Activated T-helper 2 cell treated with anti-CD3 and anti-CD28 coated beads, Interferon-gamma antibody, Interleukin-2, Interleukin-4, amounts not matched to agents 10 μg/mL and 5 μg/mL and 100 μg/mL, durations not matched to agents 14 hours and 24 hours and 36 hours (primary cell): Measurements from ENCODE around the gene FIGNL2. TPM values are rescaled to one million over a fixed set of nuclear protein-coding genes. Genes with fewer than 3 reads are reported as not detected.
"Not testable (repeated sequence)": the region's sequence is repeated elsewhere in the genome, so short reads cannot be mapped to it uniquely, and the experiment has no call there.

Experiments
- DNase-seq: peaks from one replicate; pipeline ENCODE4 v3.0.0; 2021; ENCODE audit warnings: low spot score
- H3K27ac Mint-ChIP-seq: one replicate; pipeline ENCODE4 v1.8.0; 2021; ENCODE audit warnings: mixed read lengths
- H3K27me3 Mint-ChIP-seq: one replicate; pipeline ENCODE4 v1.8.0; 2021; ENCODE audit warnings: low read depth, mixed read lengths
- H3K36me3 Mint-ChIP-seq: one replicate; pipeline ENCODE4 v1.8.0; 2021; ENCODE audit warnings: low read depth, mixed read lengths
- H3K4me1 Mint-ChIP-seq: one replicate; pipeline ENCODE4 v1.8.0; 2021; ENCODE audit warnings: low read depth, mixed read lengths
- H3K4me3 Mint-ChIP-seq: one replicate; pipeline ENCODE4 v1.8.0; 2021; ENCODE audit warnings: low read depth, mild to moderate bottlenecking, moderate library complexity, mixed read lengths
- H3K9me3 Mint-ChIP-seq: one replicate; pipeline ENCODE4 v1.8.0; 2021; ENCODE audit warnings: mixed read lengths
- intact Hi-C: fragments of 100-400 bp; cut with micrococcal nuclease; formaldehyde crosslinking; loops from one replicate; pipeline ENCODE4 v1.15.1; 2023
- total RNA-seq: library from RNA; stranded (reverse); gene quantifications from 2 replicates; pipeline ENCODE4 v1.2.3, GENCODE V29; 2022

FIGNL2 gene
- total RNA-seq, 1 donor from 2014 or later = 0.30 TPM

DNA sequence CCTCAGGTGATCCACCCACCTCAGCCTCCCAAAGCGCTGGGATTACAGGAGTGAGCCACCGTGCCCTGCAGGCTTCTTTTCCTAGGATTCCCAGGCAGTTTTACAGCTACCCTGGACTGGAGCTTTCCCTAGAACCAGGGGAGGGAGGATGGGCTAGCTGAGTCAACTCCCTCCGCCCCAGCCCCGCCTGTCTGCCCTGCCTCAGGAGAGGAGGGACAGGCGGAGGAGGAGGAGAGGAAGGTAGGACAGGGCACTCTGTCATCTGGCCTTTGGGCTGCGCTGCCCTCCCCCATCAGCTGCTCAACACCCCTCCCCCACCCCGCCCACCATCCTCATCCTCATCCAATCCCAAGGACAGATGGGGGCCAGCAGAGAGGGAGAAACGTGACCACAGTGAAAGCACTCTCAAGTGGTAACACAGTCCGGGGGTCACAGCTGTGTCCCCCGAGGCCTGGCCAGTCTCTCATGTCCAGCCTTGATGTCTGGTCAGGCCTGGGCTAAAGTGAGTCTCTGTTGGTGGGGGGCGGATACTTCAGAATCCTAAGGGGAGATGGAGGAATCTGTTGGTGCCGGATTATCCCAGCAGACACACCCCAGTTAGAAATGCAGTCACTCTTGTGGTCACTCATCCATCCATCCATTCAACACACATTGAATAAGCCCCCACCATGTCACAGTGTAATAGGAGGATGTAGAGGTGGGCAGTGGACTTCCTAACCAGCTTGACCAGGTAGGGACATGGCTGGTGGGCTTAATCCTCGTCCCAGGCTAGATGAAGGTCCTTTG, 12.3 kb downstream of the FIGNL2 start:
- H3K36me3 Mint-ChIP-seq = no peaks in the 10 kb centered on the region
- peaks cover 30% of the 10 kb centered on the region for H3K27me3 Mint-ChIP-seq
- H3K27ac Mint-ChIP-seq = no peak overlapping the region
- DNase-seq = no peak
- intact Hi-C loops = no loop called here
- no peaks in the 10 kb centered on the region for H3K9me3 Mint-ChIP-seq
- peaks cover 10% of the 10 kb centered on the region for H3K4me1 Mint-ChIP-seq
- no peak overlapping the region for H3K4me3 Mint-ChIP-seq

DNA sequence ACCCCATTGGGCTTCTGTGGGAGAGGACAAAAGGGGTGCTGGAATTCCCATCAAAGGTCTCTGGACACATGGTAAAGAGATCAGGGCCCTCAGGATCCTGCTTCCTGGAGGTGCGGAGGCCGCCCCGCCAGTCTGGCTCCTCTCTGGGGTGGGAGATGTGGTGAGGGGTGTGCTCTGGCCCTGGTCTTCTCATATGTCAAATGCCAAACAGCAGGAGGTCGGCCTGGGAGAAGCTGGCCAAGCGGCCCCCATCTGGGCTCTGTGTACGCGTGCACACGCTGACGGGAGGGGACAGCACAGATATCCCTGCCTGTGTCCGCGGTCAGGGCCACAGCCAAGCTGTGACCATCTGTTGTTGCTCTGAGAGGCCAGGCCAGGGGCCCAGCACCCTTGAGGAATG, 14.1 kb downstream of the FIGNL2 start:
- Mint-ChIP-seq H3K27me3 (peaks cover 34% of the 10 kb centered on the region), H3K4me3 (no peak overlapping the region), H3K9me3 (no peaks in the 10 kb centered on the region), H3K4me1 (peaks cover 10% of the 10 kb centered on the region), H3K36me3 (no peaks in the 10 kb centered on the region), H3K27ac (no peak overlapping the region)
- DNase-seq = no peak
- intact Hi-C loops = no loop called here

DNA sequence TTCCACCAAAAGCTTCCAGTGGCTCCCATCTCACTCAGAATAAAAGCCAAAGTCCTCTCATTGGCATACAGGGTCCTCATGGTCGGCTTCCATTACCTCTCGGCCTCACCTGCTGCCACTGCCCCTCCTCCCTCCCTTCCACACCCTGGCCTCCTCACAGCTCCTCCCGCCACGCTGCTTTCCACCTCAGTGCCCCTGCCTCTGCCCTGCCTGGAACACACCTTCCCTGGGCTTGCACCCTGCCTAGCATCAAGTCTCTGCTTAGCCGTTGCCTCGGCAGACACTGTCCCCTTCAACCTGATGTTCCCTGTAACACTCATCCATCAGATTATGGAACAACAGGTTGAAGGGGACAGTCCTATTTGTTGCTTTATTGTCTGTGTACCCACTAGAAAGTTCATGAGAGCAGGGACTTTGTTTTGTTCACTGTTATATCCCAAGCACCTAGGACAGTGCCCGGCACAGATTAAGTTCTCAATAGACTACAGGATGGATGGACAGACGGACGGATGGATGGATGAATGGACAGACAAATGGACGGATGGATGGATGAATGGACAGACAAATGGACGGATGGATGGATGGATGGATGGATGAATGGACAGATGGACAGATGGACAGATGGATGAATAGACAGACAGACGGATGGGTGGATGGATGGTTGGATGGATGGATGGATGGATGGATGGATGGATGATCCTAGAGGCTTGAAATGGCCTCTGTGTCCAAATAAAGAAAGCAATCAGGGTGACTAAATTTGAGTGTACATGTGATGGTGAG, 14.9 kb downstream of the FIGNL2 start:
- H3K4me1 Mint-ChIP-seq = peaks cover 12% of the 10 kb centered on the region
- no peaks in the 10 kb centered on the region for H3K36me3 Mint-ChIP-seq
- no peaks in the 10 kb centered on the region for H3K9me3 Mint-ChIP-seq
- H3K4me3 Mint-ChIP-seq = no peak overlapping the region
- DNase-seq = no peak
- peaks cover 30% of the 10 kb centered on the region for H3K27me3 Mint-ChIP-seq
- no peak overlapping the region for H3K27ac Mint-ChIP-seq
- intact Hi-C loops = no loop called here

DNA sequence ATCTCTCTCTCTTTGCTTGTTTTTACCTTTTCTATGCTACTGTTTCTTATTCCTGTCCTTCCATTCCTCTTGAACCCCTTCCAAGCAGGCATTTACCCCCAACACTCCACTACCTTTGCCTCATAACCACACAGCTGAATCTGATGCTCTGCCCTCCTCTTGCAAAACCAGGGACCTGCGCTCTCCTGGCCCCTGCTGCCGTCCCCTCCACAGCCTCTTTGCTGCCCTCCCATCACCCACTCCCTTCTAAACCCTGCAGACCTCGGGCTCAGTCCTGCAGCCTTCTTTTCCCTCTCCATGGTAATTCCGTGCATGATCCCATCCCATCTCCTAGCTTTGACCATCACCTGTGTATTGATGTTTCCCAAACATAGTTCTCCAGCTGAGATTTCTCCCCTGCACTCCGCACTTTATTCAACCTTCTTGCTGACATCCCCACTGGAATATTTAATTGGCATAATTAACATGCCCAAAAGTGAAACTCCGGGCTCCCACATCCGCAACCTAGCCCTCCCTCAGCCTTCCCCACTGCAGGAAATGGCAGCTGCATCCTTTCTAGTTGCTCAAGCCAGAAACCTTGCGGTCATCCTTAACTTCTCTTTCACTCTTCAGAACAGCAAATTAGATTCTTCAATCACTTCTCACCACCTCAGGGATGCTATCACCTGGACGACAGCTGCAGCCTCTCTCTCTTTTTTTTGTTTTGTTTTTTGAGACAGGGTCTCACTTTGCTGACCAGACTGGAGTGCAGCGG, 16.0 kb downstream of the FIGNL2 start:
- Mint-ChIP-seq H3K4me1 (peaks cover 23% of the 10 kb centered on the region), H3K27me3 (peaks cover 30% of the 10 kb centered on the region), H3K4me3 (no peak overlapping the region)

DNA sequence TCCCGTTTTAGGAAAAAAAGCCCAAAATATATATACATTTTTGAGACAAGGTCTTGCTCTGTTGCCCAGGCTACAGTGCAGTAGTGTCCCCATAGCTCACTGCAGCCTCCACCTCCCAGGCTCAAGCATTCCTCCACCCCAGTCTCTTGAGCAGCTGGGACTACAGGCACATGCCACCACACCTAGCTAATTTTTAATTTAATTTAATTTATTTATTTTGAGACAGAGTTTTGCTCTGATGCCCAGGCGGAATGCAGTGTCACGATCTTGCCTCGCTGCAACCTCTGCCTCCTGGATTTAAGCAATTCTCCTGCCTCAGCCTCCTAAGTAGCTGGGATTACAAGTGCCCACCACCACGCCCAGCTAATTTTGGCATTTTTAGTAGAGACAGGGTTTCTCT, 16.7 kb downstream of the FIGNL2 start:
- H3K27me3 Mint-ChIP-seq = peaks cover 30% of the 10 kb centered on the region
- H3K4me3 Mint-ChIP-seq, H3K27ac Mint-ChIP-seq, intact Hi-C loops, H3K36me3 Mint-ChIP-seq, DNase-seq, H3K9me3 Mint-ChIP-seq: not testable (repeated sequence)
- H3K4me1 Mint-ChIP-seq = peaks cover 26% of the 10 kb centered on the region

More for the DNA sequence above, 16.0 kb downstream of the FIGNL2 start:
- Mint-ChIP-seq H3K36me3 (no peaks in the 10 kb centered on the region), H3K27ac (no peak overlapping the region), H3K9me3 (no peaks in the 10 kb centered on the region)
- intact Hi-C loops = no loop called here
- no peak for DNase-seq

DNA sequence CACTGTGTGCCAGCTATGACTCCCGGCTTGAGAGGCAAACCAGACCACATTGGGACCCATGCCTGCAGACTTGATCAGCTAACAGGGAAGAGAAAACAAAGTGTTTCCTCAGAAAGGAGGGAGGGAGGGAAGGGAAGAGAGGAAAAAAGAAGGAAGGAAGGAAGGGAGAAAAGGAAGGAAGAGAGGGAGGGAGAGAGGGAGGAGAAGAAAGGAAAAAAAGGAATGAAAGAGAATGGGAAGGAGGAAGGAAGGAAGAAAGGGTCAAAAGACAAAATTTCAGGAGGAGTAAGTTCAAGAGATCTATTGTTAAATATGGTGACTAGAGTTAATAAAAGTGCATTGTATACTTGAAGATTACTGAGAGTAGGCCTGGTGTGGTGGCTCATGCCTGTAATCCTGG, 18.9 kb downstream of the FIGNL2 start:
- Mint-ChIP-seq H3K4me3 (no peak overlapping the region), H3K4me1 (peaks cover 26% of the 10 kb centered on the region), H3K27ac (no peak overlapping the region), H3K36me3 (no peaks in the 10 kb centered on the region), H3K9me3 (no peaks in the 10 kb centered on the region), H3K27me3 (peaks cover 24% of the 10 kb centered on the region)
- intact Hi-C loops = loop anchor here (5.0 to 10.0 kb wide), 2 partner anchors 143 to 235 kb away; partner anchors contain the start of gene SCN8A
- no peak for DNase-seq

DNA sequence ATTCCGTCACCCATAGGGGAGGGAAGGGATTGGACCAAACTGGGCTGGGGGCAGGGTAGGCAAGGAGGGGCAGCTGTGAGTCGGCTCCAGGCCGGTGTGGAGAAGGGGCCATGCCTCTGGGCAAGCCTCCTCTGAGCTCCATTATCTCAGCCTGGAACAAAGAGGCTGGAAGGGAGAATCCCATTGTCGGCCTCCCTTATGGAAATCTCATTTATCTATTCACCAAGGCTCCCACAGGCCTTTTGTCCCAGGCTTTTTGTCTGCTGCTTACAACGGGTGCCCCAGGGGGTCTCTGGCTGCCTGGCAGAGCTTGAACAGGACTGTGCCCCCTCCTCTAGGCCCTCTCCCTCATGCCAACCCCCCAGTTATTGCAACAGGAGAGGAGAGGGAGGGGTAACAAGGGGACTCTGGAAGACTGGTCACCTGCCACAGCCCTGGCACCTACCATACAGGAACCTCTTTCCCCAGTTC, 19.5 kb downstream of the FIGNL2 start:
- intact Hi-C loops = loop anchor here (5.0 to 10.0 kb wide), 2 partner anchors 143 to 234 kb away; partner anchors contain the start of gene SCN8A
- no peak overlapping the region for H3K27ac Mint-ChIP-seq

DNA sequence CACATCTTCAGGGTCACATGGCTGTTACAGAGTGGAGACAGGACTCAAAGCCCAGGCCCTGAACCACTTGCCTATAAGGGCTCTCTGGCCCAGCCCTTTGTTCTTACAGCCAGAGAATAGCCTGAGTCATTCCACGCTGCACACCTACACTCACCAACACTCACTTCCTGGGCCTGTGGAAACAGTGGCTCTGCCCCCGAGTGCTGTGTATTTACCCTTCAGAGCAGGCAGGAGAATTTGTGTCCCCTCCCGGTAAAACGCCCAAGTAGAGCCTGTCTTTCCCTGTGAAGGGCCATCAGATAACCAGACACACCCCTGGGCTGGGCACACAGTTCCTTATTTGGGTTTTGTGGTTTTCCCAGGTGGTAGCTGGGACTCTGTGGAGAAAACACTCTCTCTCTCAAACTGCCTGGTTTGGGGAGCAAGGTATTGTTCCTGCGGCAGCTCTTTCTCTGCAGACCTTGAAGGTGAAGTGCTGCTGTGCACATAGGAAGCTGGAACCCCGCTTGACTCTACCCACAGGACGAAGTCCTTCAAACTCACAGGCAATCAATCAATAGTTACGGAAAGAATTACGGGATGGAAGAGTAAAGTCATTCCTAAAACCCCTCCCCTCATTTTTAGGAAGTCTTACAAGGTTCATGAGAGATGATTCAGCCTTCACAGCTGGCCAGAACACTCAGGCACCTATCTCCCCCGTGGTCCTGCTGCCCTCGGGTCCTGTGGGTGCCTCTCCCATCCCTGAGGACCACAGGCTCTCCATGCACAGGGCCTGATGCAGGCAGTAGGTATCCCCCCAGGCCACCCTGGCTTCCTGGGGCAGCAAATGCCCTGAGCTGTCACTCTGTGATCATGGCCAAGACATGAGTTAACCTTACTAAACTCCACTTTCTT, 20.3 kb downstream of the FIGNL2 start:
- Mint-ChIP-seq H3K27me3 (peaks cover 22% of the 10 kb centered on the region), H3K4me1 (peaks cover 25% of the 10 kb centered on the region), H3K27ac (peak overlapping the region; percentile 76), H3K9me3 (no peaks in the 10 kb centered on the region), H3K36me3 (no peaks in the 10 kb centered on the region), H3K4me3 (no peak overlapping the region)
- intact Hi-C loops = loop anchor here (5.0 to 10.0 kb wide), 2 partner anchors 144 to 233 kb away; partner anchors contain the start of gene SCN8A
- peak; percentile 18 for DNase-seq

More for the DNA sequence above, 19.5 kb downstream of the FIGNL2 start:
- Mint-ChIP-seq H3K27me3 (peaks cover 23% of the 10 kb centered on the region), H3K4me1 (peaks cover 26% of the 10 kb centered on the region), H3K4me3 (no peak overlapping the region), H3K36me3 (no peaks in the 10 kb centered on the region), H3K9me3 (no peaks in the 10 kb centered on the region)
- DNase-seq = no peak

DNA sequence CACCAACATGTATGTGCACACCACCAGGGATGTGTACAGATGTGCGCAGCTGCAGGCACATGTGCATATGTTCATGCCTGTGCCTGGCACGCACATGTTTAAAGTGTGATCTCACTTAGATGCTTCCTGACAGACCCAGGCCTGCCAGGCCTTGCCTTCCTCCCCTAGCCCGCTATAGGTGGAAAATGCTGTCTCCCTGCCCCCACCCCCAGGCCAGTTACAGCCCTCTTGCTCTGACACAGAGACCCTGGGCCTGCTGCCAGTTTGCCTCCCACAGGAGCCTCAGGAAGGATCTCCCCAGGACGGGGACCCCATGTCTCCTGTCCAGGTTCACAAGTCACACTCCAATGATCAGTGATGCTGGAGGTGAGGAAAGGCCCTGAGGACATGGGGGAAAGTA, 21.6 kb downstream of the FIGNL2 start:
- H3K4me3 Mint-ChIP-seq = no peak overlapping the region
- no peak for DNase-seq
- peaks cover 15% of the 10 kb centered on the region for H3K27me3 Mint-ChIP-seq
- no peak overlapping the region for H3K27ac Mint-ChIP-seq
- intact Hi-C loops = loop anchor here (5.0 to 10.0 kb wide), 2 partner anchors 145 to 232 kb away; partner anchors contain the start of gene SCN8A
- H3K36me3 Mint-ChIP-seq = no peaks in the 10 kb centered on the region
- peaks cover 16% of the 10 kb centered on the region for H3K4me1 Mint-ChIP-seq
- H3K9me3 Mint-ChIP-seq = no peaks in the 10 kb centered on the region

DNA sequence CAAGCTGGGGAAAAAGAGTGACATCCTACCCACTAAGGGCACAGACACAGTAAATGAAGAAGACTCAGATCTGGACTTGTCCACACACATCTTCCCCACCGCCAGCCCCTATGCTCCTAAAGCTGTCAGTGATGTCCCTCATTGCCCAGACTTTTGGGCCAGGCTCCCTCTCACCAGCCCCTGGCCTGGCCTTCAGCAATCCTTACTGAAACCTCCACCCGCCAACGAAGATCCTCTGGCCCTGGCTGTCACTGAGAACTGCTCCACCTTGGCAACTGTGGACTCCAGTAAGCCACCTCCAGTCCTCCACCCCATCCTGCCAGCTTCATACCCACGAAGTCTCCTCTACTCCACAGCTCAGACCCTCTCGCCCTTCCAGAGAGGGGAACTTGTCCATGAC, 23.3 kb downstream of the FIGNL2 start:
- no peaks in the 10 kb centered on the region for H3K9me3 Mint-ChIP-seq
- no peaks in the 10 kb centered on the region for H3K36me3 Mint-ChIP-seq
- no peak overlapping the region for H3K27ac Mint-ChIP-seq
- H3K4me3 Mint-ChIP-seq = no peak overlapping the region
- H3K4me1 Mint-ChIP-seq = peaks cover 16% of the 10 kb centered on the region
- intact Hi-C loops = loop anchor here (5.0 to 10.0 kb wide), 2 partner anchors 147 to 230 kb away; partner anchors contain the start of gene SCN8A
- H3K27me3 Mint-ChIP-seq = peaks cover 8% of the 10 kb centered on the region
- DNase-seq = no peak

DNA sequence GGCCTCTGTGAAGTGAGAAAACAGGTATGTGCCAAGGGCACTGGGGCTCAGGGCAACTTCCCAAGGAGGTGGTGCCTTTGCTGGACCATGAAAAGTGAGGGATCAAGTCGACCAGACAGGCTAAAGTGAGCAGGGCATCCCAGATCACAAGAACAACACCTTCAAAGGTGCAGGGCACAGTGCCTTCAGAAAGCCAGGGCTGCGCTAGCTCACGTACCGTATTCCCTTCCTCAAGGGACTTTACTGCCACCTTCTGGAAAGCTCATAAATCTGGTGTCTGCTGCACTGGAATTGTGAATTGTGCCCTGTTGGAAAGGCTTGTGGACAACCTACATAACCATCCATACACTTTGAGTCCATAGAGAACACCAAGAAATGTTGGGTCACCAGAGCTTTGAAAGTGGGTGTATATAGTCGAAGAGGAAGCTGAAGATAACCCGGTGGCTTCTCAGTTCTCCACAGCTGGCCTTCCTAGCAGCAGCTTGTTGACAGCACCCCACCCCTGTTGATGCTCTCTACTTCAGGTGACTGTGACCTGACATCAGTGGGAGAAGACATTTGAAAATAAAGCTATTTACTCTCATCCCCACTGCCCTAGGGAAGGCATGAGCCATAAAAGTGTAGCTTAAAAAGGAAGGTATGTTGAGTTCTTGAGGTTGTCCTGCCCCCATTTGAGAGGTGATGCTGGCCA, 24.5 kb downstream of the FIGNL2 start:
- intact Hi-C loops = loop anchor here (5.0 to 10.0 kb wide), 2 partner anchors 229 to 402 kb away; partner anchors contain the start of genes SCN8A and SLC4A8
- Mint-ChIP-seq H3K27me3 (peaks cover 14% of the 10 kb centered on the region), H3K4me1 (peaks cover 20% of the 10 kb centered on the region), H3K9me3 (no peaks in the 10 kb centered on the region), H3K36me3 (no peaks in the 10 kb centered on the region), H3K4me3 (no peak overlapping the region), H3K27ac (no peak overlapping the region)
- no peak for DNase-seq
